WTC11 (cell line): ENCODE results near the gene GALNTL6.

Experiments
- CTCF ChIP-seq: fragments of 200-600 bp; IDR thresholded peaks from 2 replicates; pipeline ENCODE4 v1.8.0; 2022; ENCODE audit warnings: antibody characterized with exemption
- E2F4 ChIP-seq: sonication (generic); formaldehyde crosslinking; IDR thresholded peaks from 2 replicates; pipeline ENCODE4 v1.8.1; 2022; ENCODE audit warnings: low read depth, mild to moderate bottlenecking, moderate library complexity, missing genetic modification reagents, borderline replicate concordance
- ELF4 ChIP-seq: sonication (generic); formaldehyde crosslinking; IDR thresholded peaks from 2 replicates; pipeline ENCODE4 v1.8.1; 2022; ENCODE audit warnings: low read depth, mild to moderate bottlenecking, moderate library complexity, missing genetic modification reagents
- EMX1 ChIP-seq: fragments of 250-450 bp; sonication (Bioruptor Pico); IDR thresholded peaks from 2 replicates; pipeline ENCODE4 v1.8.0; 2021; ENCODE audit warnings: mild to moderate bottlenecking
- ESRRA ChIP-seq: sonication (generic); formaldehyde crosslinking; IDR thresholded peaks from 2 replicates; pipeline ENCODE4 v1.8.1; 2022; ENCODE audit warnings: mild to moderate bottlenecking, missing genetic modification reagents, borderline replicate concordance
- ETV6 ChIP-seq: sonication (generic); formaldehyde crosslinking; IDR thresholded peaks from 2 replicates; pipeline ENCODE4 v1.8.1; 2022; ENCODE audit warnings: mild to moderate bottlenecking, missing genetic modification reagents
- HMGXB4 ChIP-seq: sonication (generic); formaldehyde crosslinking; IDR thresholded peaks from 2 replicates; pipeline ENCODE4 v1.8.1; 2023; ENCODE audit warnings: mild to moderate bottlenecking, moderate library complexity, missing genetic modification reagents
- JAZF1 ChIP-seq: fragments of 250-450 bp; sonication (Bioruptor Pico); IDR thresholded peaks from 2 replicates; pipeline ENCODE4 v1.9.0; 2021; ENCODE audit warnings: moderate library complexity, mild to moderate bottlenecking, inconsistent platforms
- SP1 ChIP-seq: sonication (generic); formaldehyde crosslinking; conservative IDR thresholded peaks from 2 replicates; pipeline ENCODE4 v1.8.1; 2022; ENCODE audit warnings: missing genetic modification reagents
- ZNF121 ChIP-seq: sonication (generic); formaldehyde crosslinking; IDR thresholded peaks from 2 replicates; pipeline ENCODE4 v1.8.0; 2023; ENCODE audit warnings: missing genetic modification reagents
- TF ChIP-seq, protein P1 (sequence below): sonication (generic); formaldehyde crosslinking; IDR thresholded peaks from 2 replicates; pipeline ENCODE4 v1.8.1; 2023; ENCODE audit warnings: mild to moderate bottlenecking, missing genetic modification reagents
- TF ChIP-seq, protein P2 (sequence below): sonication (generic); formaldehyde crosslinking; IDR thresholded peaks from 2 replicates; pipeline ENCODE4 v1.8.1; 2022; ENCODE audit warnings: low read depth, missing genetic modification reagents, borderline replicate concordance

- TF ChIP-seq CTCF (no peak), ESRRA (CRISPR knock-in tag) (no peak), ELF4 (CRISPR knock-in tag) (no peak), SP1 (no peak), HMGXB4 (CRISPR knock-in tag) (no peak), E2F4 (no peak), ZNF121 (CRISPR knock-in tag) (no peak), ETV6 (CRISPR knock-in tag) (no peak), EMX1 (no peak), JAZF1 (CRISPR knock-in tag) (no peak)
- TF ChIP-seq, protein P1, sequence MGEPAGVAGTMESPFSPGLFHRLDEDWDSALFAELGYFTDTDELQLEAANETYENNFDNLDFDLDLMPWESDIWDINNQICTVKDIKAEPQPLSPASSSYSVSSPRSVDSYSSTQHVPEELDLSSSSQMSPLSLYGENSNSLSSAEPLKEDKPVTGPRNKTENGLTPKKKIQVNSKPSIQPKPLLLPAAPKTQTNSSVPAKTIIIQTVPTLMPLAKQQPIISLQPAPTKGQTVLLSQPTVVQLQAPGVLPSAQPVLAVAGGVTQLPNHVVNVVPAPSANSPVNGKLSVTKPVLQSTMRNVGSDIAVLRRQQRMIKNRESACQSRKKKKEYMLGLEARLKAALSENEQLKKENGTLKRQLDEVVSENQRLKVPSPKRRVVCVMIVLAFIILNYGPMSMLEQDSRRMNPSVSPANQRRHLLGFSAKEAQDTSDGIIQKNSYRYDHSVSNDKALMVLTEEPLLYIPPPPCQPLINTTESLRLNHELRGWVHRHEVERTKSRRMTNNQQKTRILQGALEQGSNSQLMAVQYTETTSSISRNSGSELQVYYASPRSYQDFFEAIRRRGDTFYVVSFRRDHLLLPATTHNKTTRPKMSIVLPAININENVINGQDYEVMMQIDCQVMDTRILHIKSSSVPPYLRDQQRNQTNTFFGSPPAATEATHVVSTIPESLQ (CRISPR knock-in tag) = no peak
- TF ChIP-seq, protein P2, sequence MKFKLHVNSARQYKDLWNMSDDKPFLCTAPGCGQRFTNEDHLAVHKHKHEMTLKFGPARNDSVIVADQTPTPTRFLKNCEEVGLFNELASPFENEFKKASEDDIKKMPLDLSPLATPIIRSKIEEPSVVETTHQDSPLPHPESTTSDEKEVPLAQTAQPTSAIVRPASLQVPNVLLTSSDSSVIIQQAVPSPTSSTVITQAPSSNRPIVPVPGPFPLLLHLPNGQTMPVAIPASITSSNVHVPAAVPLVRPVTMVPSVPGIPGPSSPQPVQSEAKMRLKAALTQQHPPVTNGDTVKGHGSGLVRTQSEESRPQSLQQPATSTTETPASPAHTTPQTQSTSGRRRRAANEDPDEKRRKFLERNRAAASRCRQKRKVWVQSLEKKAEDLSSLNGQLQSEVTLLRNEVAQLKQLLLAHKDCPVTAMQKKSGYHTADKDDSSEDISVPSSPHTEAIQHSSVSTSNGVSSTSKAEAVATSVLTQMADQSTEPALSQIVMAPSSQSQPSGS (CRISPR knock-in tag) = no peak
These were observed 1037.6 kb downstream of the GALNTL6 start for GRCh38 chr4:172850838-172851237.
